SK-N-SH (cell line): ENCODE data around the gene SEC14L2.

Experiments
- CTCF ChIP-seq: fragments of 200-600 bp; sonication (generic); IDR thresholded peaks from 2 replicates; pipeline ENCODE4 v1.6.1; 2017; ENCODE audit warnings: antibody characterized with exemption, mild to moderate bottlenecking, moderate library complexity
- EP300 ChIP-seq, 2 experiments: IDR thresholded peaks; 2 replicates each; pipeline versions ENCODE4 v1.4.0 to v1.6.1; 2012; ENCODE audit warnings: borderline replicate concordance in 1 of 2, low read depth in 1 of 2, low read length in 1 of 2
- EZH2phosphoT487 ChIP-seq: fragments of 200-600 bp; sonication (generic); IDR thresholded peaks from 2 replicates; pipeline ENCODE4 v1.6.1; 2017; ENCODE audit warnings: low read depth, mixed run types, mild to moderate bottlenecking, antibody characterized with exemption, moderate library complexity, borderline replicate concordance
- MAX ChIP-seq: IDR thresholded peaks from 2 replicates; pipeline ENCODE4 v1.4.0; 2012; ENCODE audit warnings: low read depth
- POLR2AphosphoS5 ChIP-seq: IDR thresholded peaks from 2 replicates; pipeline ENCODE4 v1.6.1; 2012; ENCODE audit warnings: low read depth, low read length
- REST ChIP-seq: IDR thresholded peaks from 2 replicates; pipeline ENCODE4 v1.6.1; 2012; ENCODE audit warnings: mild to moderate bottlenecking, low read depth, low read length, moderate library complexity
- RFX5 ChIP-seq: IDR thresholded peaks from 2 replicates; pipeline ENCODE4 v1.6.1; 2012; ENCODE audit warnings: mild to moderate bottlenecking, improper control_type of control experiment, low read length
- SMC3 ChIP-seq: IDR thresholded peaks from 2 replicates; pipeline ENCODE4 v1.6.1; 2012; ENCODE audit warnings: low read depth, low read length, improper control_type of control experiment
- YY1 ChIP-seq: IDR thresholded peaks from 2 replicates; pipeline ENCODE4 v1.4.0; 2012; ENCODE audit warnings: low read depth, mild to moderate bottlenecking
- ZBTB33 ChIP-seq: IDR thresholded peaks from 2 replicates; pipeline ENCODE4 v1.4.0; 2012; ENCODE audit warnings: low read depth, borderline replicate concordance

GRCh38 chr22:30452861-30453260 lies 56.0 kb downstream of the SEC14L2 start:
- TF ChIP-seq EZH2phosphoT487 (no peak), CTCF (no peak), REST (no peak), EP300 (IDR thresholded peaks at IDR 0.05; ENCODE audit: borderline replicate concordance in 1 of 2, low read depth in 1 of 2, low read length in 1 of 2) (no peak), ZBTB33 (no peak), RFX5 (no peak), SMC3 (no peak), POLR2AphosphoS5 (no peak), YY1 (no peak), MAX (no peak)
